Measurements from ENCODE around the gene SSNA1.

Gene SSNA1

GRCh38 chr9:137200311-137201204, 12.1 kb downstream of the SSNA1 start, which contains the start of gene TPRN:
Gene TPRN (minus strand): TSS chr9:137200741. CDS start chr9:137200711, 30 bp downstream.
- Histone ChIP-seq H3K36me3 (ENCODE audit: control insufficient read depth in 2 of 2, insufficient read depth in 1 of 2, low read length in 2 of 2) (peaks cover 0 to 3% of the 10 kb centered on the region in 2 experiments; a peak in 1 of 3 replicates), H3K4me3 (ENCODE audit: low read depth, low read length) (peak within 1 kb of the TSS; percentile 86), H3K9me3 (ENCODE audit: control insufficient read depth, insufficient read depth, low read depth, low read length) (no peaks in the 10 kb centered on the region), H3K27ac (ENCODE audit: extremely low read depth, low read depth, low read length) (peak within 1 kb of the TSS; percentile 57; the same call in 1 of the 2 replicates), H3K4me1 (ENCODE audit: control insufficient read depth, insufficient read depth, low read length) (peaks cover 9% of the 10 kb centered on the region)
- POLR2A ChIA-PET = interaction anchor here (0.6 to 16.6 kb wide), 30 partner anchors 9 to 529 kb away, joined by 3 to 304 read pairs (median 5); partner anchors contain the start of genes ANAPC2, CYSRT1, GRIN1 and MAN1B1
- CTCF ChIA-PET = interaction anchor here (0.6 to 1.1 kb wide), 7 partner anchors 12 to 412 kb away, joined by 3 to 5 read pairs (median 3); partner anchors contain the start of genes ANAPC2, RNF224 and SSNA1
- TF ChIP-seq REST (tag by site-specific recombination; IDR thresholded peaks at IDR 0.05) (no peak), ZBTB49 (tag by site-specific recombination; IDR thresholded peaks at IDR 0.05; ENCODE audit: low read depth) (no peak), ZBTB20 (tag by site-specific recombination; IDR thresholded peaks at IDR 0.05) (peak; percentile 60; the same call in 1 of the 2 replicates), MEIS1 (CRISPR knock-in tag; IDR thresholded peaks at IDR 0.05; ENCODE audit: borderline replicate concordance) (no peak), ZNF274 (IDR thresholded peaks at IDR 0.05; ENCODE audit: low read length) (no peak), ZNF274 (tag by site-specific recombination; IDR thresholded peaks at IDR 0.05; ENCODE audit: borderline replicate concordance) (no peak), SP2 (tag by site-specific recombination; IDR thresholded peaks at IDR 0.05) (peak; percentile 100), ZNF169 (tag by site-specific recombination; IDR thresholded peaks at IDR 0.05) (no peak), SP3 (tag by site-specific recombination; IDR thresholded peaks at IDR 0.05) (peak; percentile 97), ZNF518A (tag by site-specific recombination; conservative IDR thresholded peaks at IDR 0.05; ENCODE audit: low read depth) (no peak), ZNF324 (tag by site-specific recombination; IDR thresholded peaks at IDR 0.05) (no peak), WT1 (tag by site-specific recombination; IDR thresholded peaks at IDR 0.05) (no peak), ZNF747 (tag by site-specific recombination; IDR thresholded peaks at IDR 0.05) (no peak), GLIS2 (tag by site-specific recombination; IDR thresholded peaks at IDR 0.05) (peak; percentile 100), ZNF211 (tag by site-specific recombination; IDR thresholded peaks at IDR 0.05; ENCODE audit: low read depth) (no peak), GLI2 (tag by site-specific recombination; IDR thresholded peaks at IDR 0.05; ENCODE audit: borderline replicate concordance, low read depth) (no peak), KLF1 (tag by site-specific recombination; IDR thresholded peaks at IDR 0.05) (peak; percentile 47; the same call in 1 of the 2 replicates), GLI4 (tag by site-specific recombination; IDR thresholded peaks at IDR 0.05) (no peak)
- TF ChIP-seq, protein P1, sequence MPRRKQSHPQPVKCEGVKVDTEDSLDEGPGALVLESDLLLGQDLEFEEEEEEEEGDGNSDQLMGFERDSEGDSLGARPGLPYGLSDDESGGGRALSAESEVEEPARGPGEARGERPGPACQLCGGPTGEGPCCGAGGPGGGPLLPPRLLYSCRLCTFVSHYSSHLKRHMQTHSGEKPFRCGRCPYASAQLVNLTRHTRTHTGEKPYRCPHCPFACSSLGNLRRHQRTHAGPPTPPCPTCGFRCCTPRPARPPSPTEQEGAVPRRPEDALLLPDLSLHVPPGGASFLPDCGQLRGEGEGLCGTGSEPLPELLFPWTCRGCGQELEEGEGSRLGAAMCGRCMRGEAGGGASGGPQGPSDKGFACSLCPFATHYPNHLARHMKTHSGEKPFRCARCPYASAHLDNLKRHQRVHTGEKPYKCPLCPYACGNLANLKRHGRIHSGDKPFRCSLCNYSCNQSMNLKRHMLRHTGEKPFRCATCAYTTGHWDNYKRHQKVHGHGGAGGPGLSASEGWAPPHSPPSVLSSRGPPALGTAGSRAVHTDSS (tag by site-specific recombination; IDR thresholded peaks at IDR 0.05) = peak; percentile 26; the same call in 1 of the 2 replicates
- TF ChIP-seq, protein P2, sequence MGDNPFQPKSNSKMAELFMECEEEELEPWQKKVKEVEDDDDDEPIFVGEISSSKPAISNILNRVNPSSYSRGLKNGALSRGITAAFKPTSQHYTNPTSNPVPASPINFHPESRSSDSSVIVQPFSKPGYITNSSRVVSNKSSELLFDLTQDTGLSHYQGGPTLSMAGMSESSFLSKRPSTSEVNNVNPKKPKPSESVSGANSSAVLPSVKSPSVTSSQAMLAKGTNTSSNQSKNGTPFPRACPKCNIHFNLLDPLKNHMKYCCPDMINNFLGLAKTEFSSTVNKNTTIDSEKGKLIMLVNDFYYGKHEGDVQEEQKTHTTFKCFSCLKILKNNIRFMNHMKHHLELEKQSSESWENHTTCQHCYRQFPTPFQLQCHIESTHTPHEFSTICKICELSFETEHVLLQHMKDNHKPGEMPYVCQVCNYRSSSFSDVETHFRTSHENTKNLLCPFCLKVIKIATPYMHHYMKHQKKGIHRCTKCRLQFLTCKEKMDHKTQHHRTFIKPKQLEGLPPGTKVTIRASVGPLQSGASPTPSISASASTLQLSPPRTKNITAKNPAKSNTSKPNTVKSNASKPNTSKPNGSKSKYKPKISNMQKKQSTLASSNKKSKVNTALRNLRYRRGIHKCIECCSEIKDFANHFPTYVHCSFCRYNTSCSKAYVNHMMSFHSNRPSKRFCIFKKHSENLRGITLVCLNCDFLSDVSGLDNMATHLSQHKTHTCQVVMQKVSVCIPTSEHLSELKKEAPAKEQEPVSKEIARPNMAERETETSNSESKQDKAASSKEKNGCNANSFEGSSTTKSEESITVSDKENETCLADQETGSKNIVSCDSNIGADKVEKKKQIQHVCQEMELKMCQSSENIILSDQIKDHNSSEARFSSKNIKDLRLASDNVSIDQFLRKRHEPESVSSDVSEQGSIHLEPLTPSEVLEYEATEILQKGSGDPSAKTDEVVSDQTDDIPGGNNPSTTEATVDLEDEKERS (tag by site-specific recombination; IDR thresholded peaks at IDR 0.05) = no peak

All from HEK293 (cell line).